B cell (primary cell): Measurements from ENCODE around the gene CCDC91.

Source experiments
- EZH2 ChIP-seq: IDR thresholded peaks from 2 replicates; pipeline ENCODE4 v1.6.1; 2012; ENCODE audit warnings: borderline replicate concordance, low read depth, mild to moderate bottlenecking, moderate library complexity, low read length; ENCODE audit not compliant: insufficient read depth, poor library complexity, severe bottlenecking
- TF ChIP-seq, protein P1 (sequence below): fragments of 200-600 bp; IDR thresholded peaks from one replicate; pipeline ENCODE4 v1.8.0; 2022; ENCODE audit warnings: antibody characterized with exemption, mild to moderate bottlenecking

DNA sequence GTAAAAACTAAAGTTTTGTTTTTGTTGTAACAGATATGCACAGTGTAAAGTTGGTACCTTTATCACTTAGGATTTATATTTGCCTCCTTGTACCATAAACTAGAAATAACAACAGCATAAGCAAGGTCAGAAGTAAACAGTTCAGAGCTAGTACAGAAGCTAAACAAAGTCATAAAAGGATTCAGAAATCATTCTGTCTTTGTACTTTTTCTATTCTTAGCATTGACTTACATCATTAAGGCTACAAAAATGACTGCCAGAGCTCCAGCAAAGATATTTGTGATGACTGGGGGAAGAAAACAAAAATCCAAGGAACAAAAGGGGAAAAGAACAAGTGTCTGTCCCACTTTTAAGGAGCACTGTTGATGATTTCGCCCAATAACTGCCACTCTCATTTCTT, 347.2 kb downstream of the CCDC91 start:
- TF ChIP-seq, protein P1, sequence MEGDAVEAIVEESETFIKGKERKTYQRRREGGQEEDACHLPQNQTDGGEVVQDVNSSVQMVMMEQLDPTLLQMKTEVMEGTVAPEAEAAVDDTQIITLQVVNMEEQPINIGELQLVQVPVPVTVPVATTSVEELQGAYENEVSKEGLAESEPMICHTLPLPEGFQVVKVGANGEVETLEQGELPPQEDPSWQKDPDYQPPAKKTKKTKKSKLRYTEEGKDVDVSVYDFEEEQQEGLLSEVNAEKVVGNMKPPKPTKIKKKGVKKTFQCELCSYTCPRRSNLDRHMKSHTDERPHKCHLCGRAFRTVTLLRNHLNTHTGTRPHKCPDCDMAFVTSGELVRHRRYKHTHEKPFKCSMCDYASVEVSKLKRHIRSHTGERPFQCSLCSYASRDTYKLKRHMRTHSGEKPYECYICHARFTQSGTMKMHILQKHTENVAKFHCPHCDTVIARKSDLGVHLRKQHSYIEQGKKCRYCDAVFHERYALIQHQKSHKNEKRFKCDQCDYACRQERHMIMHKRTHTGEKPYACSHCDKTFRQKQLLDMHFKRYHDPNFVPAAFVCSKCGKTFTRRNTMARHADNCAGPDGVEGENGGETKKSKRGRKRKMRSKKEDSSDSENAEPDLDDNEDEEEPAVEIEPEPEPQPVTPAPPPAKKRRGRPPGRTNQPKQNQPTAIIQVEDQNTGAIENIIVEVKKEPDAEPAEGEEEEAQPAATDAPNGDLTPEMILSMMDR = no peak
- TF ChIP-seq EZH2 = no peak
